ENCODE results near the gene ADRA1B.

GRCh38 chr5:159908591-159908940 lies 7.7 kb upstream of the ADRA1B start:
- TF ChIP-seq POLR2A (IDR thresholded peaks at IDR 0.05; ENCODE audit: low read depth, low read length), result no peak
- TF ChIP-seq TAF1 (IDR thresholded peaks at IDR 0.05; ENCODE audit: borderline replicate concordance, low read depth, low read length), result no peak
- no peak for TF ChIP-seq POLR2AphosphoS5 (IDR thresholded peaks at IDR 0.05; ENCODE audit: low read depth, low read length)

Data from GM12892 (cell line).